Smooth muscle cell (in vitro differentiated cells): ENCODE results near the gene SEC14L6. TPM values are rescaled to one million over a fixed set of nuclear protein-coding genes. Genes with fewer than 3 reads are reported as not detected.

Experiments
- DNase-seq: peaks from one replicate; lab custom pipeline; 2025; ENCODE audit not compliant: unreplicated experiment; lab: John Stamatoyannopoulos, UW
- H2AFZ ChIP-seq: fragments of 200-600 bp; sonication (generic); 2 replicates; pipeline ENCODE4 v1.6.0; 2016; ENCODE audit warnings: antibody characterized with exemption, low read depth, mild to moderate bottlenecking
- H3F3A ChIP-seq: fragments of 200-600 bp; sonication (generic); 2 replicates; pipeline ENCODE4 v1.6.0; 2017; ENCODE audit warnings: antibody characterized with exemption, low read depth
- H3K27ac ChIP-seq: fragments of 200-600 bp; sonication (generic); 2 replicates; pipeline ENCODE4 v1.5.1; 2016; ENCODE audit warnings: low read depth, mild to moderate bottlenecking
- H3K27me3 ChIP-seq: fragments of 200-600 bp; sonication (generic); 2 replicates; pipeline ENCODE4 v1.6.1; 2016; ENCODE audit warnings: low read depth, mild to moderate bottlenecking
- H3K36me3 ChIP-seq: fragments of 200-600 bp; sonication (generic); 2 replicates; pipeline ENCODE4 v1.5.1; 2016; ENCODE audit warnings: low read depth
- H3K4me1 ChIP-seq: fragments of 200-600 bp; sonication (generic); 2 replicates; pipeline ENCODE4 v1.5.1; 2016; ENCODE audit warnings: low read depth
- H3K4me2 ChIP-seq: fragments of 200-600 bp; sonication (generic); 2 replicates; pipeline ENCODE4 v1.6.0; 2016; ENCODE audit warnings: mild to moderate bottlenecking
- H3K4me3 ChIP-seq: fragments of 200-600 bp; sonication (generic); 2 replicates; pipeline ENCODE4 v1.5.1; 2016; ENCODE audit warnings: mild to moderate bottlenecking
- H3K79me2 ChIP-seq: fragments of 200-600 bp; sonication (generic); 2 replicates; pipeline ENCODE4 v1.6.0; 2016; ENCODE audit warnings: low read depth, mild to moderate bottlenecking
- H3K9ac ChIP-seq: fragments of 200-600 bp; sonication (generic); 2 replicates; pipeline ENCODE4 v1.6.0; 2016; ENCODE audit warnings: low read depth
- H3K9me3 ChIP-seq: fragments of 200-600 bp; sonication (generic); replicated peaks from 2 replicates; pipeline ENCODE4 v1.5.1; 2016; ENCODE audit warnings: low read depth
- H4K20me1 ChIP-seq: fragments of 200-600 bp; sonication (generic); 2 replicates; pipeline ENCODE4 v1.6.0; 2016; ENCODE audit warnings: low read depth
- WGBS: methylation state at CpG from one replicate; pipeline ENCODE4 v1.1.7; 2016; ENCODE audit warnings: low lambda C conversion rate; 5-methylcytosine and 5-hydroxymethylcytosine counted together
- polyA plus RNA-seq: library from polyadenylated mRNA; unstranded; fragments of >200 nt; fragmentation: Nextera tagmentation; extraction: Ambion mirVana; gene quantifications from 2 replicates; pipeline ENCODE4 v1.2.1, GENCODE V29; 2016
- total RNA-seq: library from RNA; depleted of rRNA; stranded (reverse); fragments of >200 nt; gene quantifications from 2 replicates; pipeline ENCODE4 v1.2.3, GENCODE V29; 2014
- TF ChIP-seq, protein P1 (sequence below): fragments of 200-600 bp; sonication (generic); IDR thresholded peaks from 2 replicates; pipeline ENCODE4 v1.5.1; 2017; ENCODE audit warnings: borderline replicate concordance, mild to moderate bottlenecking, antibody characterized with exemption; ENCODE audit not compliant: insufficient read depth, poor library complexity, severe bottlenecking

The SEC14L6 gene
- total and polyA plus RNA-seq, 2 experiments from 2014 or later, result 0.09 TPM; not detected in 1

GRCh38 chr22:30490399-30490798 lies 56.1 kb downstream of the SEC14L6 start:
- Histone ChIP-seq H3K9ac (no peak overlapping the region), H3K36me3 (no peaks in the 10 kb centered on the region), H3K27me3 (no peaks in the 10 kb centered on the region), H3F3A (no peaks in the 10 kb centered on the region), H2AFZ (no peak overlapping the region), H3K79me2 (no peaks in the 10 kb centered on the region), H3K27ac (no peak overlapping the region), H3K4me2 (no peak overlapping the region), H3K4me3 (no peak overlapping the region), H3K4me1 (no peaks in the 10 kb centered on the region), H4K20me1 (no peaks in the 10 kb centered on the region), H3K9me3 (no peaks in the 10 kb centered on the region)
- WGBS, result 74% methylated on average over 11 of the region's 11 CpGs
- TF ChIP-seq, protein P1, sequence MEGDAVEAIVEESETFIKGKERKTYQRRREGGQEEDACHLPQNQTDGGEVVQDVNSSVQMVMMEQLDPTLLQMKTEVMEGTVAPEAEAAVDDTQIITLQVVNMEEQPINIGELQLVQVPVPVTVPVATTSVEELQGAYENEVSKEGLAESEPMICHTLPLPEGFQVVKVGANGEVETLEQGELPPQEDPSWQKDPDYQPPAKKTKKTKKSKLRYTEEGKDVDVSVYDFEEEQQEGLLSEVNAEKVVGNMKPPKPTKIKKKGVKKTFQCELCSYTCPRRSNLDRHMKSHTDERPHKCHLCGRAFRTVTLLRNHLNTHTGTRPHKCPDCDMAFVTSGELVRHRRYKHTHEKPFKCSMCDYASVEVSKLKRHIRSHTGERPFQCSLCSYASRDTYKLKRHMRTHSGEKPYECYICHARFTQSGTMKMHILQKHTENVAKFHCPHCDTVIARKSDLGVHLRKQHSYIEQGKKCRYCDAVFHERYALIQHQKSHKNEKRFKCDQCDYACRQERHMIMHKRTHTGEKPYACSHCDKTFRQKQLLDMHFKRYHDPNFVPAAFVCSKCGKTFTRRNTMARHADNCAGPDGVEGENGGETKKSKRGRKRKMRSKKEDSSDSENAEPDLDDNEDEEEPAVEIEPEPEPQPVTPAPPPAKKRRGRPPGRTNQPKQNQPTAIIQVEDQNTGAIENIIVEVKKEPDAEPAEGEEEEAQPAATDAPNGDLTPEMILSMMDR, result no peak
- DNase-seq, result no peak

GRCh38 chr22:30488121-30488520 lies 58.4 kb downstream of the SEC14L6 start:
- Histone ChIP-seq H4K20me1 (no peaks in the 10 kb centered on the region), H2AFZ (no peak overlapping the region), H3K9ac (no peak overlapping the region), H3K4me2 (no peak overlapping the region), H3K4me1 (no peaks in the 10 kb centered on the region), H3K4me3 (no peak overlapping the region), H3F3A (no peaks in the 10 kb centered on the region), H3K9me3 (no peaks in the 10 kb centered on the region), H3K27ac (no peak overlapping the region), H3K79me2 (no peaks in the 10 kb centered on the region), H3K36me3 (no peaks in the 10 kb centered on the region), H3K27me3 (no peaks in the 10 kb centered on the region)
- WGBS, result 84% methylated on average over 7 of the region's 7 CpGs
- DNase-seq, result no peak
- TF ChIP-seq, protein P1, result no peak

- no peaks in the 10 kb centered on the region for H3F3A ChIP-seq
- H3K4me1 ChIP-seq, result no peaks in the 10 kb centered on the region
- no peaks in the 10 kb centered on the region for H3K27me3 ChIP-seq
- H3K9me3 ChIP-seq, result no peaks in the 10 kb centered on the region
- no peaks in the 10 kb centered on the region for H3K36me3 ChIP-seq
- 95% methylated on average over 8 of the region's 8 CpGs for WGBS
- no peak for DNase-seq
- no peaks in the 10 kb centered on the region for H3K79me2 ChIP-seq
- H4K20me1 ChIP-seq, result no peaks in the 10 kb centered on the region
- no peak overlapping the region for H3K27ac ChIP-seq
- no peak overlapping the region for H3K4me3 ChIP-seq
- H2AFZ ChIP-seq, result no peak overlapping the region
- H3K9ac ChIP-seq, result no peak overlapping the region
- H3K4me2 ChIP-seq, result no peak overlapping the region
- TF ChIP-seq, protein P1, result no peak
Observed at GRCh38 chr22:30486661-30487115, 59.9 kb downstream of the SEC14L6 start.

GRCh38 chr22:30486118-30486517 lies 60.4 kb downstream of the SEC14L6 start:
- WGBS, result 96% methylated on average over 5 of the region's 5 CpGs
- no peaks in the 10 kb centered on the region for H3F3A ChIP-seq
- no peaks in the 10 kb centered on the region for H3K9me3 ChIP-seq
- no peak overlapping the region for H3K9ac ChIP-seq
- H2AFZ ChIP-seq, result no peak overlapping the region
- no peak overlapping the region for H3K27ac ChIP-seq
- H3K4me1 ChIP-seq, result no peaks in the 10 kb centered on the region
- DNase-seq, result no peak
- no peaks in the 10 kb centered on the region for H3K36me3 ChIP-seq
- H3K4me3 ChIP-seq, result no peak overlapping the region
- TF ChIP-seq, protein P1, result no peak
- no peaks in the 10 kb centered on the region for H4K20me1 ChIP-seq
- H3K27me3 ChIP-seq, result no peaks in the 10 kb centered on the region
- no peaks in the 10 kb centered on the region for H3K79me2 ChIP-seq
- no peak overlapping the region for H3K4me2 ChIP-seq
